ENCODE data around the gene RIC1.

RIC1 gene

GRCh38 chr9:5614985-5615384 lies 13.9 kb upstream of the RIC1 start:
- H2AFZ ChIP-seq (ENCODE audit: low read depth): no peak overlapping the region
- H3K4me1 ChIP-seq (ENCODE audit: low read depth, poor library complexity, severe bottlenecking): peaks cover 14% of the 10 kb centered on the region
- H3K4me2 ChIP-seq: no peak overlapping the region
- no peak overlapping the region for H3K27ac ChIP-seq
- no peak overlapping the region for H3K4me3 ChIP-seq (IDR thresholded peaks at IDR 0.05; ENCODE audit: insufficient read depth, low read depth, low read length)
- TF ChIP-seq CTCF (conservative IDR thresholded peaks at IDR 0.05; ENCODE audit: low read depth, low read length): no peak
- no peak overlapping the region for H3K9ac ChIP-seq
- H3K36me3 ChIP-seq (ENCODE audit: insufficient read depth): no peaks in the 10 kb centered on the region
- H3K79me2 ChIP-seq (ENCODE audit: insufficient read depth, low read depth): no peaks in the 10 kb centered on the region
- H3K27me3 ChIP-seq (ENCODE audit: insufficient read depth, low read depth): no peaks in the 10 kb centered on the region
- no peaks in the 10 kb centered on the region for H4K20me1 ChIP-seq (ENCODE audit: insufficient read depth)

DNA sequence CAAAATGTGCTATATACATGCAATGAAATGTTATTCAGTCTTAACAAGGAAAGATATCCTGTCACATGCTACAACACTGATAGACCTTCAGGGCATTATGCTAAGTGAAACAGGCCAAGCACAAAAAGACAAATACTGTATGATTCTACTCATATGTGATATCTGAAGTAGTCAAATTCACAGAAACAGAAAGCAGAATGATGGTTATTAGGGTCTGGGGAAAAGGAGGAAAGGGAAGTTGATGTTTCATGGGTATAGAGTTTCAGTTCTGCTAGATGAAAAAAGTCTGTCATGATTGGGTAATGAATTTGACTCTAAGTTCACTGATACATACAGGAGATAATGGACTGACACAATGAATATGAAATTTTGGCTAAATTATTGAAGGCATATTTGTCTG lies 11.2 kb upstream of the RIC1 start:
- H3K4me1 ChIP-seq (ENCODE audit: low read depth, poor library complexity, severe bottlenecking): peaks cover 14% of the 10 kb centered on the region
- H3K4me3 ChIP-seq (IDR thresholded peaks at IDR 0.05; ENCODE audit: insufficient read depth, low read depth, low read length): no peak overlapping the region
- no peak overlapping the region for H3K9ac ChIP-seq
- no peak overlapping the region for H3K27ac ChIP-seq
- H3K36me3 ChIP-seq (ENCODE audit: insufficient read depth): no peaks in the 10 kb centered on the region
- no peaks in the 10 kb centered on the region; the same call in 1 of the 2 replicates for H3K79me2 ChIP-seq (ENCODE audit: insufficient read depth, low read depth)
- no peaks in the 10 kb centered on the region for H3K27me3 ChIP-seq (ENCODE audit: insufficient read depth, low read depth)
- H4K20me1 ChIP-seq (ENCODE audit: insufficient read depth): no peaks in the 10 kb centered on the region
- peak overlapping the region; percentile 0; the same call in 1 of the 2 replicates for H3K4me2 ChIP-seq
- H2AFZ ChIP-seq (ENCODE audit: low read depth): no peak overlapping the region
- TF ChIP-seq CTCF (conservative IDR thresholded peaks at IDR 0.05; ENCODE audit: low read depth, low read length): no peak

- H3K4me1 ChIP-seq (ENCODE audit: low read depth, poor library complexity, severe bottlenecking): peaks cover 25% of the 10 kb centered on the region
- no peak overlapping the region for H2AFZ ChIP-seq (ENCODE audit: low read depth)
- TF ChIP-seq CTCF (conservative IDR thresholded peaks at IDR 0.05; ENCODE audit: low read depth, low read length): no peak
- no peak overlapping the region for H3K9ac ChIP-seq
- H4K20me1 ChIP-seq (ENCODE audit: insufficient read depth): no peaks in the 10 kb centered on the region
- H3K27ac ChIP-seq: no peak overlapping the region
- no peak overlapping the region for H3K4me3 ChIP-seq (IDR thresholded peaks at IDR 0.05; ENCODE audit: insufficient read depth, low read depth, low read length)
- H3K27me3 ChIP-seq (ENCODE audit: insufficient read depth, low read depth): no peaks in the 10 kb centered on the region
- no peaks in the 10 kb centered on the region for H3K36me3 ChIP-seq (ENCODE audit: insufficient read depth)
- H3K4me2 ChIP-seq: no peak overlapping the region
- H3K79me2 ChIP-seq (ENCODE audit: insufficient read depth, low read depth): peaks cover 15% of the 10 kb centered on the region; the same call in 1 of the 2 replicates
These were observed 8.4 kb upstream of the RIC1 start for GRCh38 chr9:5620494-5620893.

GRCh38 chr9:5621327-5621726 lies 7.6 kb upstream of the RIC1 start:
- no peak overlapping the region for H3K4me2 ChIP-seq
- peaks cover 22% of the 10 kb centered on the region; the same call in 1 of the 2 replicates for H3K79me2 ChIP-seq (ENCODE audit: insufficient read depth, low read depth)
- no peak overlapping the region for H3K9ac ChIP-seq
- H3K27me3 ChIP-seq (ENCODE audit: insufficient read depth, low read depth): no peaks in the 10 kb centered on the region
- no peak overlapping the region for H3K4me3 ChIP-seq (IDR thresholded peaks at IDR 0.05; ENCODE audit: insufficient read depth, low read depth, low read length)
- no peak overlapping the region for H3K27ac ChIP-seq
- no peak for TF ChIP-seq CTCF (conservative IDR thresholded peaks at IDR 0.05; ENCODE audit: low read depth, low read length)
- H4K20me1 ChIP-seq (ENCODE audit: insufficient read depth): no peaks in the 10 kb centered on the region
- H3K4me1 ChIP-seq (ENCODE audit: low read depth, poor library complexity, severe bottlenecking): peaks cover 33% of the 10 kb centered on the region
- no peak overlapping the region for H2AFZ ChIP-seq (ENCODE audit: low read depth)
- H3K36me3 ChIP-seq (ENCODE audit: insufficient read depth): no peaks in the 10 kb centered on the region

Measured in KMS-11 (cell line).